NCI-H345 treated with DMSO at 0.1 percent for 48 hours (cell line): Measurements from ENCODE around the gene ID3.
"Not testable (repeated sequence)": the region's sequence is repeated elsewhere in the genome, so short reads cannot be mapped to it uniquely, and the experiment has no call there.

ENCODE experiments used
- DNase-seq: peaks from one replicate; lab custom pipeline; 2025; ENCODE audit not compliant: unreplicated experiment; lab: John Stamatoyannopoulos, UW

ID3 gene

GRCh38 chr1:23589585-23589986, 30.3 kb upstream of the ID3 start:
- no peak for DNase-seq

- DNase-seq = no peak
These were observed 29.6 kb upstream of the ID3 start for GRCh38 chr1:23588749-23589548.

GRCh38 chr1:23585321-23586022, 26.2 kb upstream of the ID3 start:
- DNase-seq = no peak

DNA sequence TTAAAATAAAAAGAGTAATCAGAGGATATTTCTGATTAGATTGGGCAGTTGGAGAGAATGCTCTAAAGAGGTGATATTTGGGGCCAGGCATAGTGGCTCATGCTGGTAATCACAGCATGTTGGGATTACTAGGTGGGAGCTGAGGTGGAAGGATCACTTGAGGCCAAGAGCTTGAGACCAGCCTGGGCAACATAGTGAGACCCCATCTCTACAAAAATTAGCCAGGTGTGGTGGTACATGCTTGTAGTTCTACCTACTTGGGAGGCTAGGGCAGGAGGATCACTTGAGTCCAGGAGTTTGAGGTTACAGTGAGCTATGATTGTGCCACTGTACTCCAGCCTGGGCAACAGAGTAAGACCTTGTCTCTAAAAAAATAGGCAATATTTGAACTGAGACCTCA, 24.4 kb upstream of the ID3 start:
- not testable (repeated sequence) for DNase-seq

GRCh38 chr1:23582820-23583219, 23.5 kb upstream of the ID3 start:
- DNase-seq = no peak

- DNase-seq = no peak
These were observed 21.9 kb upstream of the ID3 start for GRCh38 chr1:23581219-23581618.

GRCh38 chr1:23578997-23579363, 19.7 kb upstream of the ID3 start:
- no peak for DNase-seq

DNA sequence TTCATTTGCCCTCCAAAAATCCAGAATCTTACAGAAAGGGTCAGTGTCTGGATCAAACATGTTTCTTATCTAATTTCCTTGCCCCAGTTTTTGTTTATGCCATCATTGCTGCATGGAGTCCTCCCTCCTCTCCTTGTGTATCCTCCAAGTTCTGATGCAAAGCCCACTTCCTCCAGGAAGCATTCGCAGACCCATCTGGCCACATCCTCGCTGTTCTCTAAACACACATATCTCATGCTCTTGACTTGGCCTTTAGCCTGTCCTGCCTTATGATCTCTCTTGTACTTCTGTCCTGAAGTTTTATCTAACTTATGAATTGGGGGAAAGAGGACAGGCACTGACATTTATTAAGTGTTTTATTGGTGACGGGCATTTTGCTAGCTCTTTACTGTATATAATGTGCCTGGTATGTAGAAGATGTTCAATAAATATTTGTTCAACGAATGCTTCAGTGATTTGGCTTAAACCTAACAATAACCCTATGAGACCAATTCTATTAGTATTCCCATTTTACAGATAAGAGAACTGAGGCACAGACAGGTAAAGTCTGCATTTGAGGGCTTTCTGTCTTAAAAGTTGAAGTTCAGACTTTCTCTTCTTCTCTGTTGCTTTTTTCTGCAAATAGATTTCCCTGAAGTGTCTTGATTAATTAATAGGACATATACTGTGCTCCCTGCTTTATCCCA, 19.2 kb upstream of the ID3 start:
- DNase-seq = no peak

DNA sequence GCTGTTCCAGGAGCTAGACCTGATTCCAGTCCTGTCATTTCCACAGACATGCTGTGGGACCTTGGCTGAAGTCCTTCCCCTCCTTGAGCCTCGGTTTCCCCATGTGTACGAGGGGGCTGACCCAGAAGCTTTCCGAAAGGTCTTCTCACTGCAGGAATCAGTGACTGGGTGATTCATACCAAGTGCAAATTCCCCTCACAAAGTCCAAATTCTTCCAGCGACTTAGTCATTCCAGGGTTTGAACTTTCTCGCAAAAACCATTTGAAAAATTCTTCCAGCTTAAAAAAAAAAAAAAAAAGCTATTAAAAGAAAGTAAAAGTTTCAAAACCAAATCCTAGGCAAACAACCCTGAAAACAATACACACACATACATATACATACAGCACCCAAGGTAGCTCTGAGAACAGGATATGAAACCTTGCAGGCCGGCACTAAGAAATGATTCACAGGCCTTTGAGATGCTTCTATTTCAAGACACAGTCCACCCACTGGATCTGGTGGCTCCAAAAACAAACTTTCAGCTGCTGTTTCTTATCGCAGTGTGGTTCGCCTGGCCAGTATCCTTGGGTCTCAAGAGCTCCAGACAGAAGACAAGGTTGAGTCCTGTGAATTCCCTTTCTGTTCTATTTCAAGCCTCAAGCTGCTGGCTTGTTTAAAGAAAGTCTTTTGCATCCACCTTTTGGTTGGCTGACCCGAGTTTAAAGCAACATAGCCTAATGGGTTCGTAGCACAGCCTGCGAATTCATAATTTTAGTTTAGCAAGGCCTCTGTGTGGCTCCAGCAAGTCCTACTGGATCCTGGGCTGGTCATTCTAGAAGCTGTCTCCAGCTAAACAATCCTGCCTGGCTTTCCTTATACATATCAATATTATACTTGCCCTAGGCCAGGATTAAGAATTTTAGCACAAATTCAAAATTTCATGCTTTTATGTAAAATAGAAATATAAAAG, 18.0 kb upstream of the ID3 start:
- DNase-seq = no peak

GRCh38 chr1:23576338-23577055, 17.2 kb upstream of the ID3 start:
- no peak for DNase-seq

GRCh38 chr1:23575226-23575810, 16.0 kb upstream of the ID3 start:
- no peak for DNase-seq

- DNase-seq = no peak
These were observed 15.0 kb upstream of the ID3 start for GRCh38 chr1:23574265-23574754.

- DNase-seq = no peak
These were observed 14.4 kb upstream of the ID3 start for GRCh38 chr1:23573574-23574182.

DNA sequence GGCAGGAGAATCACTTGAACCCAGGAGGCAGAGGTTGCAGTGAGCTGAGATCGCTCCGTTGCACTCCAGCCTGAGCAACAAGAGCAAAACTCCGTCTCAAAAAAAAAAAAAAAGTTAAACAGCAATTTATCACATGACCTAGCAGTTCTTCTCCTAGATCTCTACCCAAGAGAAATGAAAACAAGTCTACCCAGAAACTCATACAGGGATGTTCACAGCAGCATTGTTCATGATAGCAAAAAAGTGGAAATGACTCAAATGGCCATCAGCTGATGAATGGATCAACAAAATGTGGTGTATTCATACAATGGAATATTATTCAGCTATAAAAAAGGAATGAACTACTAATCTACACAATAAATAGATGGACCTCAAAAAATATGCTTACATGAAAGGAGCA, 12.2 kb upstream of the ID3 start:
- no peak for DNase-seq

DNA sequence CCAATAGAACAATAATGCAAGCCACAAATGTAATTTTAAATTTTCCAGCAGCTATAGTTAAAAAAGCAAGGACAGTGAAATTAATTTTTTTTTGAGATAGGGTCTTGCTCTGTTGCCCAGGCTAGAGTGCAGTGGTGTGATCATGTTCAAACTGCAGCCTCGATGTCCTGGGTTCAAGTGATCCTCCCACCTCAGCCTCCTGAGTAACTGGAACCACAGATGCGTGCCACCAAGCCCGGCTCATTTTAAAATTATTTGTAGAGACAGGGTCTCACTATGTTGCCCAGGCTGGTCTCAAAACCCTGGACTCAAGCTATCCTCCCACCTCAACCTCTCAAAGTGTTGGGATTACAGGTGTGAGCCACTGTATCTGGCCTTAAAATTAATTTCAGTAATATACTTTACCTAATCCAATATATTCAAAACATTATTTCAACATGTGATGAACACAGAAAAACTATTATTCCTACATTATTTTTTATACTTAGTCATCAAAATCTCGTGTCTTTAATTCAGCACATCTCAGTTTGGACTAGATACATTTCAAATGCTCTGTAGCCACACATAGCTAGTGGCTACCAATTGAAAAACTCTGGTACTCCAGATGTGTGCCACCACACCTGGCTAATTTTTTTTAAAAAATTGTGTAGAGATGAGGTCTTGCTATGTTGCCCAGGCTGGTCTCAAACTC, 10.8 kb upstream of the ID3 start:
- DNase-seq = no peak

DNA sequence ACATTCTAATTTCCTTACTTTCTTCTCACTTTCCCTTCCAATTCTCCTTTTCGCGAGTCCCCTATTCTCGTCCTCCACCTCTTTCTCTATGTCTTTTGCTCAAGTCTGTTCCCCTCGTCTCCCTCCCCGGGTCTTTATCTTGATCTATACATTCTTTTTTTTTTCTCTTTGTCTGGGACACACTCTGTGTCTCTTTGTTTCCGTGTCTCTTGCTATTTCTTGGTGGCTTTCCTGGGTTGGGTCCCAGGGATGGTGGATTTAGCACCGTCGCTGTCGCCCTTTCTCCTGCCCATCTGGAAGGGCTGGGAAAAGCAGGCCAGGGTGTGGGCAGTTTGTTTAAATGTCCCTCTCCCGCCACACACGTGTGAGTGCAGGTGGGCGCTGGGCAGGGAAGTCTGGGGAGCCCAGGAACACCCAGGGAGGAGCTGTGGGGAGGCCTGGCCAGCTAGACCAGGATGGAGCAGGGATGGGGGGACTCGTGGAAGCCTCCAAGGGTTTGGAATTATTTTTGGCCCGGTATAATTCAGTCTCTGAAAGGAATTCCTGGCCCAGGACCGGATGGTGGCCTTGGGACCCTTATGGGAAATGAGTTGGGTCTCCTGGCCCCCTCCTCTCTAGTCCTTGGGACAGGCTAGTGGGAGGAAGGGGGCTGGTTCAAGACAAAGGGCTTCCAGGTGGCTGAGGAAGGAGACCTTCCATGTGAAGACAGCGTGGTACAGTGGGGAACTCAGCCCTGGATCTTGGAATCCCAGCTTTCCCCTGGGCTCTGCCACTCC, 9.5 kb upstream of the ID3 start:
- DNase-seq = no peak

DNA sequence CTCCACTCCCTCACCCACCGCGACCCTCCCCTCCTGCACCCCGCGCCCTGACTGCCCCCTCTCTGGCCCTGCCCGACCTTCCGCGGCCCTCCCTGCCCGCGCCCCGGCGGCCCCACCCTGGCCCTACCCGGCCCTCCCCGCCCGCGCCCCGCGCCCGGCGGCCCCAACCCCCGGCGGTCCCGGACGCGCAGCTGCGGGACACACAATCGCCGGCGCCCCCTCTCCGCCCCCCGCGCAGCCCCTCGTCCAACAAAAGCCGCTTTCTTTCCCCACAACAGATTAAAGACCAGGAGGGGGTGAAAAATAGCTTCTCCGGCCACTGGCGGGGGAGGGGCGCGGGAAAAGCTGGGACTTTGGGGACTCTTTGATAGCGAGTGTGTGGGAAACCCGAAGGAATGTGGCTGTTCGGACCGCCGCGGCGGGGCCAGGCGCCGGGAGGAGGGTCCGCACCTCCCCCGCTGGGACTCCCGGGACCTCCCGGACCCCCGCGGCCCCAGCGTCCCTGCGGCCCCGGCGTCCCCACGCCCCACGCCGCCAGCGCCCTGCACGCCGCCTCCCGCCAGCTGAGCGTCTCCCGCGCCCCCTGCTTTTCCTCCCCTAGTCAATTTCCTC, 8.8 kb upstream of the ID3 start:
- DNase-seq = no peak

GRCh38 chr1:23567629-23567995, 8.3 kb upstream of the ID3 start:
- DNase-seq = no peak
